ENCODE results near the gene ITGB6.

ITGB6 gene

GRCh38 chr2:160225722-160226121 is 25.6 kb upstream of the ITGB6 start:
- no peak overlapping the region for H3K27ac ChIP-seq
- TF ChIP-seq ZFX (IDR thresholded peaks at IDR 0.05; ENCODE audit: borderline replicate concordance), result no peak
- TF ChIP-seq CTCF (IDR thresholded peaks at IDR 0.05), result no peak

GRCh38 chr2:160224507-160224906 is 24.4 kb upstream of the ITGB6 start:
- no peak for TF ChIP-seq ZFX (IDR thresholded peaks at IDR 0.05; ENCODE audit: borderline replicate concordance)
- no peak for TF ChIP-seq CTCF (IDR thresholded peaks at IDR 0.05)

GRCh38 chr2:160224060-160224459 is 24.0 kb upstream of the ITGB6 start:
- TF ChIP-seq ZFX (IDR thresholded peaks at IDR 0.05; ENCODE audit: borderline replicate concordance) (no peak), CTCF (IDR thresholded peaks at IDR 0.05) (no peak)
- no peak overlapping the region for H3K27ac ChIP-seq

More at GRCh38 chr2:160224507-160224906, 24.4 kb upstream of the ITGB6 start:
- no peak overlapping the region for H3K27ac ChIP-seq

- TF ChIP-seq ZFX (IDR thresholded peaks at IDR 0.05; ENCODE audit: borderline replicate concordance), result no peak
- no peak for TF ChIP-seq CTCF (IDR thresholded peaks at IDR 0.05)
- no peak overlapping the region for H3K27ac ChIP-seq
These were observed 23.5 kb upstream of the ITGB6 start for GRCh38 chr2:160223560-160223959.

- no peak overlapping the region for H3K27ac ChIP-seq
- no peak for TF ChIP-seq CTCF (IDR thresholded peaks at IDR 0.05)
- no peak for TF ChIP-seq ZFX (IDR thresholded peaks at IDR 0.05; ENCODE audit: borderline replicate concordance)
These were observed 22.6 kb upstream of the ITGB6 start for GRCh38 chr2:160222546-160223283.

- TF ChIP-seq CTCF (IDR thresholded peaks at IDR 0.05), result no peak
- no peak for TF ChIP-seq ZFX (IDR thresholded peaks at IDR 0.05; ENCODE audit: borderline replicate concordance)
- no peak overlapping the region for H3K27ac ChIP-seq
These were observed 21.6 kb upstream of the ITGB6 start for GRCh38 chr2:160221391-160222276.
